ENCODE measurements around the gene LCN9. TPM values are rescaled to one million over a fixed set of nuclear protein-coding genes. Genes with fewer than 3 reads are reported as not detected.

Gene LCN9
- total RNA-seq, 1 experiment from 2014 or later, result 2.6 TPM

DNA sequence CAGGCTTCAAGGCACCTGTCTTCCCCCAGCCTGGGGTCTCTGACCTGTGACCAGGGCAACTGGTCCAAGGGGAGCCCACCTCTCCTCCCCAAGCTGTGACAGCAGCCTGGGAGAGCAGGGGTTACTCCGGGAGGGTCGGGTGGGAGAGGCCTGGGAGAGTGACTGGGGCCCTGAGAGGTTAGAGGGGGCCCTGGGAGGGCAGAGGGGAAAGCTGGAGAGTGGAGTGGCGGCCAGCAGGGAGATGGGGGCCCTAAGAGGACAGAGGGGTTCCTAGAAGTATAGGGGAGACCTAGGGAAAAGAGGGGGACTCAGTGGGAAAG lies 302 bp downstream of the LCN9 start:
- peaks cover 5% of the 10 kb centered on the region for H3K9me3 Mint-ChIP-seq
- TF ChIP-seq TCF7 (CRISPR knock-in tag; IDR thresholded peaks at IDR 0.05; ENCODE audit: low read depth) (no peak), IRF1 (CRISPR knock-in tag; IDR thresholded peaks at IDR 0.05) (no peak), GABPB1 (CRISPR knock-in tag; IDR thresholded peaks at IDR 0.05) (no peak), NFYB (CRISPR knock-in tag; conservative IDR thresholded peaks at IDR 0.05; ENCODE audit: low read depth) (no peak), ZNF423 (CRISPR knock-in tag; IDR thresholded peaks at IDR 0.05) (no peak), ZNF396 (CRISPR knock-in tag; IDR thresholded peaks at IDR 0.05; ENCODE audit: borderline replicate concordance) (no peak), GRHL2 (CRISPR knock-in tag; IDR thresholded peaks at IDR 0.05; ENCODE audit: insufficient replicate concordance, severe bottlenecking) (no peak), ATF1 (CRISPR knock-in tag; IDR thresholded peaks at IDR 0.05) (no peak)
- TF ChIP-seq, protein P1, sequence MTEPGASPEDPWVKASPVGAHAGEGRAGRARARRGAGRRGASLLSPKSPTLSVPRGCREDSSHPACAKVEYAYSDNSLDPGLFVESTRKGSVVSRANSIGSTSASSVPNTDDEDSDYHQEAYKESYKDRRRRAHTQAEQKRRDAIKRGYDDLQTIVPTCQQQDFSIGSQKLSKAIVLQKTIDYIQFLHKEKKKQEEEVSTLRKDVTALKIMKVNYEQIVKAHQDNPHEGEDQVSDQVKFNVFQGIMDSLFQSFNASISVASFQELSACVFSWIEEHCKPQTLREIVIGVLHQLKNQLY (CRISPR knock-in tag; IDR thresholded peaks at IDR 0.05), result no peak
- peaks cover 7% of the 10 kb centered on the region for H3K36me3 Mint-ChIP-seq
- H3K27me3 Mint-ChIP-seq (ENCODE audit: low read depth), result no peaks in the 10 kb centered on the region
- CTCF ChIA-PET, result no interaction called here
- POLR2A ChIA-PET, result no interaction called here
- peaks cover 6% of the 10 kb centered on the region for H3K4me1 Mint-ChIP-seq
- ATAC-seq (no peak), DNase-seq (ENCODE audit: low spot score) (no peak)
- H3K4me3 Mint-ChIP-seq, result no peak overlapping the region
- H3K27ac Mint-ChIP-seq, result no peak overlapping the region

- H3K9me3 Mint-ChIP-seq, result peaks cover 9% of the 10 kb centered on the region
- ChIA-PET POLR2A (no interaction called here), CTCF (no interaction called here)
- peaks cover 12% of the 10 kb centered on the region for H3K36me3 Mint-ChIP-seq
- peaks cover 6% of the 10 kb centered on the region for H3K4me1 Mint-ChIP-seq
- H3K27ac Mint-ChIP-seq, result no peak overlapping the region
- ATAC-seq (no peak), DNase-seq (ENCODE audit: low spot score) (no peak)
- TF ChIP-seq USF2 (CRISPR knock-in tag; IDR thresholded peaks at IDR 0.05), result no peak
- no peak for TF ChIP-seq MXD4 (CRISPR knock-in tag; IDR thresholded peaks at IDR 0.05; ENCODE audit: borderline replicate concordance)
- no peak for TF ChIP-seq HMGA2 (CRISPR knock-in tag; IDR thresholded peaks at IDR 0.05)
- TF ChIP-seq ETV6 (CRISPR knock-in tag; IDR thresholded peaks at IDR 0.05), result no peak
- no peak for TF ChIP-seq ZNF281 (CRISPR knock-in tag; IDR thresholded peaks at IDR 0.05)
- no peak for TF ChIP-seq E2F5 (CRISPR knock-in tag; IDR thresholded peaks at IDR 0.05)
- no peak for TF ChIP-seq ATF2 (CRISPR knock-in tag; IDR thresholded peaks at IDR 0.05; ENCODE audit: borderline replicate concordance, low read depth)
- TF ChIP-seq TEAD1 (CRISPR knock-in tag; IDR thresholded peaks at IDR 0.05), result no peak
- TF ChIP-seq GRHL2 (CRISPR knock-in tag; IDR thresholded peaks at IDR 0.05; ENCODE audit: insufficient replicate concordance, severe bottlenecking), result no peak
- TF ChIP-seq NR1H2 (CRISPR knock-in tag; IDR thresholded peaks at IDR 0.05), result no peak
- TF ChIP-seq GTF2I (CRISPR knock-in tag; conservative IDR thresholded peaks at IDR 0.05), result no peak
- no peak overlapping the region for H3K4me3 Mint-ChIP-seq
- H3K27me3 Mint-ChIP-seq (ENCODE audit: low read depth), result no peaks in the 10 kb centered on the region
Observed at GRCh38 chr9:135663857-135664256, 748 bp downstream of the LCN9 start.

All from WTC11 (cell line).